Measurements from ENCODE around the gene COL27A1.

Gene COL27A1

GRCh38 chr9:114149765-114150340 lies 5.5 kb upstream of the COL27A1 start:
- DNase-seq, result no peak

- no peak for DNase-seq
Observed at GRCh38 chr9:114150608-114151007, 4.7 kb upstream of the COL27A1 start.

- DNase-seq, result no peak
Observed at GRCh38 chr9:114151426-114151956, 3.8 kb upstream of the COL27A1 start.

- no peak for DNase-seq
Observed at GRCh38 chr9:114153761-114154599, 1.4 kb upstream of the COL27A1 start.

GRCh38 chr9:114154600-114155102 lies 686 bp upstream of the COL27A1 start:
- DNase-seq, result no peak

- DNase-seq, result no peak
Observed at GRCh38 chr9:114155995-114156656, 789 bp downstream of the COL27A1 start.

- no peak for DNase-seq
Observed at GRCh38 chr9:114156657-114157421, 1.5 kb downstream of the COL27A1 start.

GRCh38 chr9:114157516-114158176 lies 2.3 kb downstream of the COL27A1 start:
- no peak for DNase-seq

GRCh38 chr9:114158482-114159130 lies 3.3 kb downstream of the COL27A1 start:
- DNase-seq, result no peak

- DNase-seq, result no peak
Observed at GRCh38 chr9:114159691-114160090, 4.4 kb downstream of the COL27A1 start.

- DNase-seq, result no peak
Observed at GRCh38 chr9:114161513-114161912, 6.2 kb downstream of the COL27A1 start.

GRCh38 chr9:114163517-114163951 lies 8.2 kb downstream of the COL27A1 start:
- DNase-seq, result no peak

GRCh38 chr9:114164191-114164794 lies 9.0 kb downstream of the COL27A1 start:
- no peak for DNase-seq

- DNase-seq, result no peak
Observed at GRCh38 chr9:114165407-114166102, 10.2 kb downstream of the COL27A1 start.

GRCh38 chr9:114166103-114166470 lies 10.8 kb downstream of the COL27A1 start:
- DNase-seq, result no peak

GRCh38 chr9:114166614-114167572 lies 11.6 kb downstream of the COL27A1 start:
- DNase-seq, result no peak

- no peak for DNase-seq
Observed at GRCh38 chr9:114167591-114168091, 12.3 kb downstream of the COL27A1 start.

GRCh38 chr9:114168281-114169028 lies 13.1 kb downstream of the COL27A1 start:
- DNase-seq, result no peak

All from SIG-M5 (cell line).